ENCODE data around the gene NXPE3. TPM values are rescaled to one million over a fixed set of nuclear protein-coding genes. Genes with fewer than 3 reads are reported as not detected.

The NXPE3 gene
- total RNA-seq, 2 donors from 2014 or later: 22.9 to 49.8 TPM

- Histone ChIP-seq H3K4me3 (no peak overlapping the region), H3K27me3 (no peaks in the 10 kb centered on the region), H3K36me3 (no peaks in the 10 kb centered on the region), H3K9me3 (no peaks in the 10 kb centered on the region), H3K27ac (no peak overlapping the region), H3K4me1 (peaks cover 0 to 4% of the 10 kb centered on the region in 2 donors)
- no peak for TF ChIP-seq CTCF (IDR thresholded peaks at IDR 0.05)
- DNase-seq (ENCODE audit: low spot score): no peak
Observed at GRCh38 chr3:101873619-101874018, 94.6 kb downstream of the NXPE3 start.

DNA sequence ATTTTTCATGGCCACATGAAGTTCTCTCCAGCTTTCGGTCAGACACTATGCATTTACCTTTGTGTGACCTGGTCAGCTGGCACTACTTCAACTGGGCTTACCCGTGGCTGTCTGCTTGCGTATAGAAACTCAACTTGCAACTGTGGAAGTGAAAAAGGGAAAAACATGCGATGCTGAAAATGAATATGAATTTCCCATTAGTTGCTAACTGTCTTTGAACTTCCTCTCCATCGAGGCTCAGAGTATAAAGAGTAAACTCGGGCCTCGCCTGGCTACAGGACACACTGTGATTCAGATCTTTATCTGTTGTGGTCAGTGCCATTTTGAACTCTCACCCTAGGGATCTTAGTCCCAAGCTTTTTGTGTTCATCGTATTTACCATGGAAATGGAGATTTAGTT is 97.1 kb downstream of the NXPE3 start:
- Histone ChIP-seq H3K27me3 (no peaks in the 10 kb centered on the region), H3K27ac (no peak overlapping the region), H3K9me3 (no peaks in the 10 kb centered on the region), H3K4me1 (no peaks in the 10 kb centered on the region), H3K36me3 (no peaks in the 10 kb centered on the region), H3K4me3 (no peak overlapping the region)
- no peak for DNase-seq (ENCODE audit: low spot score)
- TF ChIP-seq CTCF (IDR thresholded peaks at IDR 0.05): no peak

Other genes starting within 250 kb of the NXPE3 start
- 10 to 100 TPM; 21.5 to 22.8 TPM for gene TRMT10C, start 217.3 kb upstream of the NXPE3 start, total RNA-seq
- gene PCNP, start 205.0 kb upstream of the NXPE3 start, total RNA-seq: 10 to 100 TPM; 63.4 to 83.9 TPM
- gene ZBTB11, start 102.1 kb upstream of the NXPE3 start, total RNA-seq: 10 to 100 TPM in 1 of 2 donors, 1 to 10 TPM in 1; 9.8 to 10.4 TPM
- gene RPL24, start 92.5 kb upstream of the NXPE3 start, total RNA-seq: 1,000 to 10,000 TPM; 1,059 to 1,395 TPM
- 1 to 10 TPM; 6.5 to 7.0 TPM for gene CEP97, start 54.6 kb upstream of the NXPE3 start, total RNA-seq
- gene NFKBIZ, start 70.3 kb downstream of the NXPE3 start, total RNA-seq: 10 to 100 TPM; 26.6 to 28.7 TPM